Smooth muscle cell (in vitro differentiated cells): ENCODE measurements around the gene RGS6. TPM values are rescaled to one million over a fixed set of nuclear protein-coding genes. Genes with fewer than 3 reads are reported as not detected.

Experiments
- DNase-seq: peaks from one replicate; lab custom pipeline; 2025; ENCODE audit not compliant: unreplicated experiment; lab: John Stamatoyannopoulos, UW
- H2AFZ ChIP-seq: fragments of 200-600 bp; sonication (generic); 2 replicates; pipeline ENCODE4 v1.6.0; 2016; ENCODE audit warnings: antibody characterized with exemption, low read depth, mild to moderate bottlenecking
- H3F3A ChIP-seq: fragments of 200-600 bp; sonication (generic); 2 replicates; pipeline ENCODE4 v1.6.0; 2017; ENCODE audit warnings: antibody characterized with exemption, low read depth
- H3K27ac ChIP-seq: fragments of 200-600 bp; sonication (generic); 2 replicates; pipeline ENCODE4 v1.5.1; 2016; ENCODE audit warnings: low read depth, mild to moderate bottlenecking
- H3K27me3 ChIP-seq: fragments of 200-600 bp; sonication (generic); 2 replicates; pipeline ENCODE4 v1.6.1; 2016; ENCODE audit warnings: low read depth, mild to moderate bottlenecking
- H3K36me3 ChIP-seq: fragments of 200-600 bp; sonication (generic); 2 replicates; pipeline ENCODE4 v1.5.1; 2016; ENCODE audit warnings: low read depth
- H3K4me1 ChIP-seq: fragments of 200-600 bp; sonication (generic); 2 replicates; pipeline ENCODE4 v1.5.1; 2016; ENCODE audit warnings: low read depth
- H3K4me2 ChIP-seq: fragments of 200-600 bp; sonication (generic); 2 replicates; pipeline ENCODE4 v1.6.0; 2016; ENCODE audit warnings: mild to moderate bottlenecking
- H3K4me3 ChIP-seq: fragments of 200-600 bp; sonication (generic); 2 replicates; pipeline ENCODE4 v1.5.1; 2016; ENCODE audit warnings: mild to moderate bottlenecking
- H3K79me2 ChIP-seq: fragments of 200-600 bp; sonication (generic); 2 replicates; pipeline ENCODE4 v1.6.0; 2016; ENCODE audit warnings: low read depth, mild to moderate bottlenecking
- H3K9ac ChIP-seq: fragments of 200-600 bp; sonication (generic); 2 replicates; pipeline ENCODE4 v1.6.0; 2016; ENCODE audit warnings: low read depth
- H3K9me3 ChIP-seq: fragments of 200-600 bp; sonication (generic); replicated peaks from 2 replicates; pipeline ENCODE4 v1.5.1; 2016; ENCODE audit warnings: low read depth
- H4K20me1 ChIP-seq: fragments of 200-600 bp; sonication (generic); 2 replicates; pipeline ENCODE4 v1.6.0; 2016; ENCODE audit warnings: low read depth
- WGBS: methylation state at CpG from one replicate; pipeline ENCODE4 v1.1.7; 2016; ENCODE audit warnings: low lambda C conversion rate; 5-methylcytosine and 5-hydroxymethylcytosine counted together
- polyA plus RNA-seq: library from polyadenylated mRNA; unstranded; fragments of >200 nt; fragmentation: Nextera tagmentation; extraction: Ambion mirVana; gene quantifications from 2 replicates; pipeline ENCODE4 v1.2.1, GENCODE V29; 2016
- total RNA-seq: library from RNA; depleted of rRNA; stranded (reverse); fragments of >200 nt; gene quantifications from 2 replicates; pipeline ENCODE4 v1.2.3, GENCODE V29; 2014
- TF ChIP-seq, protein P1 (sequence below): fragments of 200-600 bp; sonication (generic); IDR thresholded peaks from 2 replicates; pipeline ENCODE4 v1.5.1; 2017; ENCODE audit warnings: borderline replicate concordance, mild to moderate bottlenecking, antibody characterized with exemption; ENCODE audit not compliant: insufficient read depth, poor library complexity, severe bottlenecking

RGS6 gene
- total and polyA plus RNA-seq, 2 experiments from 2014 or later = 0.40 TPM; not detected in 1

DNA sequence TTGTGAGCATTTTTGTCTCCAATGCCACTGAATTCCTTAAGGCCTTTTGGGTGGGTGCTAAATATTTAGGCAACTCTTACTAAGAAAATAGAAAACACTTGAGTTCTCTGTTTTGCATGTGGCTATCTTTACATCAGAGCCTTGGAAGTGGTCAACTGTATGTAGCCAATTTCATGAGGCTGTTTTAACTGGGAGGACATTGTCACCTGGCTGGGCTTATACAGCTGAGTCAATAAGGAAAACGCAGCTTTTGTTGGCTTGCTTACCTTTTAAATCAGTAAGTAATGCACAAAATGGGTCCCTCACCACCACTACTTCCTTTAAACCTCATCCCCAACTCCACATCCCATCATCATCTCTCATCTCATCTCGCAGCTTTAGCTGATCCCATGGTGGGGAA is 194.3 kb downstream of the RGS6 start:
- 96% methylated on average over 2 of the region's 2 CpGs for WGBS
- H3K27me3 ChIP-seq = no peaks in the 10 kb centered on the region

DNA sequence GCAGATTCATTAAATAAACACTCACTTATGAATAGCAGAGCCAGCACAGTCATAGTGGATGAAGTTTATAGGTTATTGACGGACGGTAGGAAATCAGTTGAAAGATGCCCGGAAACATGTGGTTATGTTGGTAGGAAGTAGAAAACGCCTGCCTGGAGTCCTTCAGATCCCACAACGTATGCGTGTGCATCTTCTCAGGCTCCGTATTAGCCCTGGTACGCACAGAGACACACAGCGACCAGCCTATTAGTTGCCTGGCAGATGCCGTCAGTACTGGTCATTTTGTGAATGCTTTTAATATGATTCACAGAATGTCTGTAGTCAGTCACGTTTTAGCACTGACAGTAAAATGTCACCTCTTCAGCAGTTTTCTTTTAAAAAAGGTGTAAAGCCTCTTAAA is 196.4 kb downstream of the RGS6 start:
- no peak overlapping the region for H3K27ac ChIP-seq
- H3K9ac ChIP-seq = no peak overlapping the region
- H3K9me3 ChIP-seq = no peaks in the 10 kb centered on the region
- H3F3A ChIP-seq = no peaks in the 10 kb centered on the region
- 35% methylated on average over 11 of the region's 11 CpGs for WGBS
- H3K4me3 ChIP-seq = no peak overlapping the region
- H3K27me3 ChIP-seq = no peaks in the 10 kb centered on the region
- H2AFZ ChIP-seq = no peak overlapping the region
- H3K79me2 ChIP-seq = no peaks in the 10 kb centered on the region
- TF ChIP-seq, protein P1, sequence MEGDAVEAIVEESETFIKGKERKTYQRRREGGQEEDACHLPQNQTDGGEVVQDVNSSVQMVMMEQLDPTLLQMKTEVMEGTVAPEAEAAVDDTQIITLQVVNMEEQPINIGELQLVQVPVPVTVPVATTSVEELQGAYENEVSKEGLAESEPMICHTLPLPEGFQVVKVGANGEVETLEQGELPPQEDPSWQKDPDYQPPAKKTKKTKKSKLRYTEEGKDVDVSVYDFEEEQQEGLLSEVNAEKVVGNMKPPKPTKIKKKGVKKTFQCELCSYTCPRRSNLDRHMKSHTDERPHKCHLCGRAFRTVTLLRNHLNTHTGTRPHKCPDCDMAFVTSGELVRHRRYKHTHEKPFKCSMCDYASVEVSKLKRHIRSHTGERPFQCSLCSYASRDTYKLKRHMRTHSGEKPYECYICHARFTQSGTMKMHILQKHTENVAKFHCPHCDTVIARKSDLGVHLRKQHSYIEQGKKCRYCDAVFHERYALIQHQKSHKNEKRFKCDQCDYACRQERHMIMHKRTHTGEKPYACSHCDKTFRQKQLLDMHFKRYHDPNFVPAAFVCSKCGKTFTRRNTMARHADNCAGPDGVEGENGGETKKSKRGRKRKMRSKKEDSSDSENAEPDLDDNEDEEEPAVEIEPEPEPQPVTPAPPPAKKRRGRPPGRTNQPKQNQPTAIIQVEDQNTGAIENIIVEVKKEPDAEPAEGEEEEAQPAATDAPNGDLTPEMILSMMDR = no peak
- no peaks in the 10 kb centered on the region for H3K36me3 ChIP-seq
- peak overlapping the region; percentile 37 for H3K4me2 ChIP-seq
- no peak for DNase-seq
- H3K4me1 ChIP-seq = no peaks in the 10 kb centered on the region
- no peaks in the 10 kb centered on the region for H4K20me1 ChIP-seq

More for the DNA sequence above, 194.3 kb downstream of the RGS6 start:
- H3F3A ChIP-seq = no peaks in the 10 kb centered on the region
- H3K4me1 ChIP-seq = no peaks in the 10 kb centered on the region
- no peaks in the 10 kb centered on the region for H3K9me3 ChIP-seq
- H3K4me2 ChIP-seq = no peak overlapping the region
- no peaks in the 10 kb centered on the region for H4K20me1 ChIP-seq
- H3K4me3 ChIP-seq = no peak overlapping the region
- no peak overlapping the region for H2AFZ ChIP-seq
- no peaks in the 10 kb centered on the region for H3K79me2 ChIP-seq
- TF ChIP-seq, protein P1 = no peak
- no peak overlapping the region for H3K9ac ChIP-seq
- H3K36me3 ChIP-seq = no peaks in the 10 kb centered on the region
- DNase-seq = no peak
- H3K27ac ChIP-seq = no peak overlapping the region

DNA sequence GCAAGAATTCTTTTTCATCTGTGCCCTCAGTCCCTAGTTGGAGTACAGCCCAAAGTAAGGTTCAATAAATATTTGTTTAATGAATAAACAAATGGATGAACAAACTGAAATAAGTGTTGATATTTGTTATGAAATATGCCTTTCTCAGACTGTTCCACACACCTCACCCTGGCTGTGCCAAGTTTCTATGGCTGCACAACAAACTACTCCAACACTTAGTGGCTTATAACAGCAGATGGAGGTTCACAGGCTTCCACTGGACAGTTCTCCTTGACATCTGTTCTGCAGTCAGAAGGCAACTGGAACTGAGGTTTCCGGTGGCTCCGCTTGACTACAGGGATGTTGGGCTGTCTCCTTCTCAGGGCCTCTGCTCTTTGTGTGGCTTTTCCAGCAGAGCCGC is 197.1 kb downstream of the RGS6 start:
- H3K9ac ChIP-seq = no peak overlapping the region
- H3K4me1 ChIP-seq = no peaks in the 10 kb centered on the region
- DNase-seq = no peak
- no peaks in the 10 kb centered on the region for H3F3A ChIP-seq
- no peak overlapping the region for H3K27ac ChIP-seq
- H3K4me3 ChIP-seq = no peak overlapping the region
- H3K36me3 ChIP-seq = no peaks in the 10 kb centered on the region
- TF ChIP-seq, protein P1 = no peak
- H3K79me2 ChIP-seq = no peaks in the 10 kb centered on the region
- H3K27me3 ChIP-seq = no peaks in the 10 kb centered on the region
- H2AFZ ChIP-seq = no peak overlapping the region
- 83% methylated on average over 3 of the region's 3 CpGs for WGBS
- H3K9me3 ChIP-seq = no peaks in the 10 kb centered on the region
- H3K4me2 ChIP-seq = peak overlapping the region; percentile 37
- H4K20me1 ChIP-seq = no peaks in the 10 kb centered on the region

DNA sequence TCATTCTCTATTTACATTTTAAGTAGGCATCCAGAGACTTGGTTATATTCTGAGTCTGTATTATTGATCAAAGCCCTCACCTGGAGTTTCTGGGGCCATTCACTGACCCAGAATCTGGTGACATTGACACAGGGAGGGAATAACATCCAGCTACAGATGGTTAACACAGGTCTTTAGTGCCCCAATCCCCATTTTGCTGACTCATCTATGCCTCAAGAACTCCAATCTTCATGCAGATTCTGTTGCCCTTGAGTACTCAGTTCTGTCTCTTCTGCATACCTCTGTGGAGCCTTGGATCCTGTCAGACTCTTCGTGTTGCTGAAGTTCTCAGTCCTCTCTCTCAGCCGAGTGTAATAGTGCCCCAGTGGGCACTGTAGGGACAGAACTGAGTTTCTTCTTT is 208.9 kb downstream of the RGS6 start:
- no peaks in the 10 kb centered on the region for H4K20me1 ChIP-seq
- H3K79me2 ChIP-seq = no peaks in the 10 kb centered on the region
- no peak for DNase-seq
- TF ChIP-seq, protein P1 = no peak
- no peaks in the 10 kb centered on the region for H3K4me1 ChIP-seq
- H3K27ac ChIP-seq = no peak overlapping the region
- no peak overlapping the region for H2AFZ ChIP-seq
- H3F3A ChIP-seq = no peaks in the 10 kb centered on the region
- no peaks in the 10 kb centered on the region for H3K36me3 ChIP-seq
- H3K27me3 ChIP-seq = no peaks in the 10 kb centered on the region
- no peak overlapping the region for H3K4me3 ChIP-seq
- no peak overlapping the region for H3K9ac ChIP-seq
- WGBS = 86% methylated on average over 2 of the region's 2 CpGs
- no peaks in the 10 kb centered on the region for H3K9me3 ChIP-seq
- H3K4me2 ChIP-seq = no peak overlapping the region
